ENCODE measurements around the gene ANKMY1.
"Not testable (repeated sequence)": the region's sequence is repeated elsewhere in the genome, so short reads cannot be mapped to it uniquely, and the experiment has no call there.

ANKMY1 gene

GRCh38 chr2:240551288-240551687, 6.5 kb downstream of the ANKMY1 start:
- DNase-seq, result no peak

GRCh38 chr2:240539906-240540305, 17.9 kb downstream of the ANKMY1 start:
- DNase-seq, result no peak

- DNase-seq, result not testable (repeated sequence)
Measured at GRCh38 chr2:240539101-240539500, 18.7 kb downstream of the ANKMY1 start.

GRCh38 chr2:240538031-240538780, 19.6 kb downstream of the ANKMY1 start:
- DNase-seq, result no peak

- no peak for DNase-seq
Measured at GRCh38 chr2:240532031-240532775, 25.6 kb downstream of the ANKMY1 start.

- no peak for DNase-seq
Measured at GRCh38 chr2:240531038-240531437, 26.8 kb downstream of the ANKMY1 start.

GRCh38 chr2:240530181-240530580, 27.6 kb downstream of the ANKMY1 start:
- DNase-seq, result no peak

GRCh38 chr2:240529344-240529999, 28.3 kb downstream of the ANKMY1 start:
- no peak for DNase-seq

- no peak for DNase-seq
Measured at GRCh38 chr2:240528406-240529040, 29.3 kb downstream of the ANKMY1 start.

- DNase-seq, result no peak
Measured at GRCh38 chr2:240527153-240527750, 30.5 kb downstream of the ANKMY1 start.

- DNase-seq, result no peak
Measured at GRCh38 chr2:240526521-240526920, 31.3 kb downstream of the ANKMY1 start.

- DNase-seq, result no peak
Measured at GRCh38 chr2:240525802-240526201, 32.0 kb downstream of the ANKMY1 start.

GRCh38 chr2:240524963-240525718, 32.6 kb downstream of the ANKMY1 start:
- DNase-seq, result no peak

GRCh38 chr2:240523451-240524281, 34.1 kb downstream of the ANKMY1 start:
- no peak for DNase-seq

GRCh38 chr2:240522406-240522805, 35.4 kb downstream of the ANKMY1 start:
- no peak for DNase-seq

- DNase-seq, result not testable (repeated sequence)
Measured at GRCh38 chr2:240521885-240522284, 35.9 kb downstream of the ANKMY1 start.

- DNase-seq, result no peak
Measured at GRCh38 chr2:240520974-240521350, 36.8 kb downstream of the ANKMY1 start.

- peak; percentile 2 for DNase-seq
Measured at GRCh38 chr2:240520130-240520973, 37.4 kb downstream of the ANKMY1 start.

GRCh38 chr2:240519396-240520129, 38.2 kb downstream of the ANKMY1 start:
- no peak for DNase-seq

Data from NCI-H69 (cell line).